Measurements from ENCODE around the gene FAM168A.

The FAM168A gene

DNA sequence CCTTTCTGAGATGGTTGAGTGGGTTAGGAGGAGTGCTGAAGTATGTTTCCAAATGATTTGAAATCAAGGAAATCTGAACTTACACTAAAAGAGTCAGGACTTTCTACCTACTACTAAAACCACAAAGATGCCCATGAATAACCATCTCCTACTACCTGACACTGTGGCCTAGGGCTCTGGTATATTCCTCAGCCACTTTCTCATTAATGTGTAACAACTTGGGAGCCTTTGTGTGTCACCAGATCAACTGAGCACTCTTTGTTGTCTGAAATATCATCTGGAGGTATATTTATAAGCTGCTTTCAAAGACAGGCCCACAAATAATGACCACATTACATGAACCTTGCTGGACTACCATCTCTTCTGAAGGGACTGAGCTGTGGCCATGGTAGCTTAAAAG, 177.8 kb downstream of the FAM168A start:
- no peak for DNase-seq

DNA sequence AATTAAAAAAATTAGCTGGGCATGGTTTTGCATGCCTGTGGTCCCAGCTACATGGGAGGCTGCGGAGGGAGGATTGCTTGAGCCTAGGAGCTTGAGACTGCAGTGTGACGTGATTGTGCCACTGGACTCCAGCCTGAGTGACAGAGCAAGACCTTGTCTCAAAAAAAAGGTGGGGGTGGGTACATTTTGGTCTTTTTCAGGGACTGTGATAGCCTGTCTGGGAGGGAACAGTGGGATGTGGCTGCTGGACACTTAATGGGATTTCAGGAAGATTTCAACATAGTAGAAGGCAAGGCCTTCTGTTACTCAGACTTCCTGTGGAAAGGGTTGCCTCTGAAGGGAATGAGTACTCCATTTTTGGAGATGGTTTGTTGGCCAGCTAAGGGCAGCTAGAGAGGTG, 181.1 kb downstream of the FAM168A start:
- no peak for DNase-seq

DNA sequence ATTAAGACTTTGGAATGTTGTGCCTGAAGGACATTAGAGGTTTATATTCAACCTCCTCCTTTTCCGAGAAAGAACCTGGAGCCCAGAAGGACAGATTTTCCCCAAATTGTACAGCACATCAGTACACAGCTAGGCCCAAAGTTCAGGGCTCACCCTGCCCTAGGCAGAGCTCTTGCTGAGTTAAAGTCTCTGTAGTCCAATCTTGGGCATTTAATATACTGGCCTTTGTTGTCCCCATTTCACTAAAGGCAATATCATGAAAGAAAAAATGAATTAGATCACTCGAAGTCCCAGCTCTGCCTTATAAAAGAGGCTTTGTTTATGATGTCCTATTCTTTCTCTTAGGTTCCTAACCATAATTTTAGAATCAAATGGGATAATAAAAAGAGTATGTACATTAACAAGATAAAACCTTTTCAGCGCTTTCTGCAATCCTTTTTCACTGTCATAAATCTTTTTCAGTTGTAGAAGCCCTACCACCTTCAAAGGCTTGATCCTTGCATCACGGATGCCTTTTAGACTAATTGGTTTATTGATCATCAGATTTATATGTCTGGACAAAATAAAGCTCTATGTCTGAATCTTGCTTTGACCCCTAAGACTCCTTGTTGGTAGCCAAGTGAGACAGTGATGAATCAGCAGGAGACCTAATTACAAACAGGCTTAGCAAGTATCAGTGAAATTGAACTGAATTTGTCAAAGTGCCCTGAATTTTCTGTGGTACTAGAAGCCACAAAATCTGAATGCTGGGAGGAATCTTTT, 181.9 kb downstream of the FAM168A start:
- no peak for DNase-seq

DNA sequence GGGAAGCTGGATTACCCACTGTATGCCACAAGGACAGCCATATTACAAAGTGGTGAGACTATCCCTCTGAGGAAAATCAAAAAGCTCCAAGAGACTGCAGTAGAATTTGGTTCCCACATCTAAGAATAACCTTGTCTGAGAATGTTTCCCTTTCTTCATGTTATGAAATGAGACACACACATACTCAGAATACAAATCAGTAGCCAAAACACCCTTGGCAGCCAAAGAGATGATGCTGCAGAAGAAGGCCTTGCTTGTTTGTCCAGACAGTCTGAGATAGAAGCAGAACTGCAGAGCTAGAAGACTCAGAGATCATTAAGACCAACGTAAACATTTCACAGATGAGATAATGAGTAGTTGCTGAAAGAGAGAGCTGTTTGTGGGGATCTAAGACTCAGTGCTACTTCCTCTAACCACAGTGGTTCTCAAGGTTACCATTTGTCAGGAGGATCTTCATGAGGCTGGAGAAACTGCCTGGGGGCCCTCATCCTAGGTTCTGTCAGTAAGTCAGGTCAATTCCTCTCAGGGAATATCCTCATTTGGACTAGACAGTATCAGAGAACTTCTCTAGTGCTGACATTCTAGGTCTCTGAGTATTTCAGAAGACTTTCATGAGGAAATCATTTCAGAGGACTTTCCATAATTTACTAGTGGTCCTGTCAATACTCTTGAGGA, 182.8 kb downstream of the FAM168A start:
- DNase-seq, result no peak

DNA sequence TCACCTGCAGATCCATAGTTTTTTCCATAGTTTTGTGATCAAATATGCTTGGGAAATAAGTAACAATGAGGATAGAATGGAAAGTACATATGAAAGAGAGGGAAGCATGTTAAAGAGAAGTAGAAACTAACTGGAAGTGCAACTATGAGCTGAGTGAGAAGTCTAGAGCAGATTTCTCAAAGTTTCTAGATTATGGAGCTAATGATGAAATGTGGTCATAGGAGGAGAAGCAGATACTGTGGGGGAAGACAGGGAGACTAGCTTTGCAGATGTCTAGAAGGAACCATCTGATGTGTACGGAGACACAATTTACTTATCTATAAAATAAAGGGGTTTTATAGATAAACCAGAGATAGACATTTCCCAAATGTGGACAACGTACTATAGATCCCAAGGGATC, 184.7 kb downstream of the FAM168A start:
- DNase-seq, result no peak

DNA sequence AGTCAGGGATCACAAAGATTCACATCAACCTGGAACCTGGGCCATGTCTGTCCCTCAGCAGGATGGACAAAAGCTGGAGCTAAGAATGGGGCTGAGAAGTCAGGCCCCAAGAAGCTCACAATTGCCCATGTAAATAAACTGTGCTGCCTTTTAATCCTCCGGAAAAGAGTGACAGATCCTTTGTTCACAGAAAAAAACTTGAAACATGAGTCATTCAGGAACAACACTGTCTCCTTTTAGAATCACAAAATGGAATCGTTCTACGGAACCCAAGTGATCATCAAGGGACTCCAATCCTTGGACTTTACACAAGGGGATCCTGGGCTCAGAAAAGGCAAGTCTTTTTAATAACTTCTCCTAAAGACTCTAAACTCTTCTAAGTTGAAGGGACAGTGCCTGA, 185.6 kb downstream of the FAM168A start:
- no peak for DNase-seq

DNA sequence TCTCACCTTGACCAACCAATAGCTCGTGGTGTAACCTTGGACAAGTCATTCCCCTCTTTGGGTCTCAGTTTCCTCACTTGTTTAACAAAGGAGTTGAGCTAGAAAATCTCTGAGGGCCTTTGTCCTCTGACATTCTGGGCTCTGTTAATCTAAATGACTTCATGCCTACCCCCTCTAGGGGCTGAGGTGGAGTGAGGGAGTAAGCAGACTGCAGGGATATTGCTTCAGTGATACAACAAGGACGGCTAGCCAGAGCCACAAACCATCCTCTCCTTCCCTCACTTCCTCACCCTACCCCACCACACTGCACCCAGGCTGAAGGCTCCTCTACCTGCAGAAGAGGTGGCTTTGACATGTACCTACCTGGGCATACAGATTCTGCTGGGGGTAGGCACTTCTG, 186.9 kb downstream of the FAM168A start:
- no peak for DNase-seq

DNA sequence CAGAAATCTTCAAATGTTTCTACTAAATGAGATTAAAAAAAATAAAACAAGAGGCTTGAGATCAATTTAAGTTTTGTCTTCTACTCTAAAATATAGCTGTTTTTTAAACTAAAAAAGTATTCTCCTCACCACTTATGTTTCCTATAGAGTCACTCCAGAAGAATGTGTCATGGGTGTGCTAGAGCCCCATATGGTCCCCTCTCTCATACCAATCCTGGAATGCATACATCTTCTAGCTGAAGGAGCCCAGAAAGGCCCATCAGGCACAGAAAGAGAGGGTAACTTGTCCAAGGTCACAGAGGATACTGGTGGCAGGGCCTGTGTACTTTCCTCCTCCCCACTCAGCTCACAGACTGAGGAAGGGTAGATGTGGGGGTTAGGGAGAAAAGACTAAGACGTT, 187.3 kb downstream of the FAM168A start:
- DNase-seq, result no peak

DNA sequence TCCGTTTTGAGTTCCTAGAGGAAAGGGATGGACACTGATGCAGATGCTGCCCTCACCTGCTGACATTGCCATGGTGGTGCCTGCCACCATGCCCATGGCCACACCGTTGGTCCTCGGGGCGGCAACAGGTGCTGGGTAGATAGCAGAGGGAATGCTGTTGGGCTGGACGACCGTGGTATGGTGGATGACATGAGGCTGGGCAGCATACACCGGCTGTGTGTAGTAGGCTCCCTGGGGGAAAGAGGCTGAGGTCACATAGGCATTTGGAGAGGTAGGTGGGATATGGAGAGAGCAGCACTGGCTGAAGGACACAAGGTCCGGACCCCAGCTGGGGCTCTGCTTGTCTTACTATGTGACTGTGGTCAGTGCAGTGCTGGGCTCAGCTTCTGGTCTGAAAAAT, 188.5 kb downstream of the FAM168A start:
- no peak for DNase-seq

DNA sequence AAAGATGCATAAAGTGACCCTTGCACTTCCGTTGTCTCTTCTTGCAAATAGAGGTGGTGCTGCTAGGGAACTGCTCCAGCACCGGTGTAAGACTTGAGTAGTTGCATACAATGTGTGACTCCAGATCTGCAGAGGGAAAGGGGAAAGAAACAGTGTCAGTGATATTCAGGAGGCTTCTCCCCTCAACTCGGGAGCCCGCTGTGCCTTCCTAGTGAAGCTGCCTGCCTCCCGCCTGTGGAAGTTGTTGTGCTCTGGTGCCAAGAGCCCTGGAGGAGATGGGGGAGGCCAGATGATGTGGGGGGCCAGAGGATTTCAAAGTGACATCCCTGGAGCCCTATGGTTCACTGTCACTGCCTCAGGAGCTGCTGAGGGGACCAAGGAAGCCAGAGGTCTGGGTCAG, 191.3 kb downstream of the FAM168A start:
- DNase-seq, result no peak

DNA sequence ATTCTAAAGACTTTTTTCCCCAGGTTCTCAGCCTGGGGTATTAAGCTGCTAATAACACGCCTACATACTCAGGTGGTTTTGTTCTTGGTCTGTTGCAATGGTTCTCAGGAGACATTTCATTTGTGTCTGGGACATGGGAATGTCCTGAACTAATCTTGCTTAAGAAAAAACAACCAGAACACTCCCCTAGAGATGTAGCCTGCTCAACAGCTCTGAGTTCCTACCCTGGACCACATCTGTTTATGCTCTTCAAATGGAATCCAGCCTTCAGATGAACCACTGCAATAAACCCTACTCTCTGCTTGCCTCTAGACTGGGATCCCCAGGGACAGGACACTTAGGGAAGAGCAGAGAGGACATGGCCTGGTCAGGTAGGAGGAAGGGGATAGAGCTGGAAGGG, 191.8 kb downstream of the FAM168A start:
- DNase-seq, result no peak

DNA sequence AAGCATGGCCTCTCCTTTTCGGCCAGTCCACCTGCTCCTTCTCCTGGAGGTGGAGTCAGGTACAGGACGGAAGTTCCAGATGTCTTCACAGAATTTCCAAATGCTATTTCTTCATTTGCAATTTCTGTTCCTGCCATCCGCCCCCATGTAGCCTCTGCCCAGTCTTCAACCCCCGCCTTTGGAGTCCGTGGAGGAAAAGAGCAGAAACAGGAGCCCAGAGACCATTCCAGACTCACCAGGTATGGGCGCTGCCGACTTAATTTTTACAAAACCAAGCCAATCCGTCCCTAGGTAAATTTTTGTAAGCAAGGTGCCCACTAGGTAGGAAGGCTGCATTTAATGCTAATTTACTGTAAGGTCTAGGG, 192.8 kb downstream of the FAM168A start:
- DNase-seq, result no peak

DNA sequence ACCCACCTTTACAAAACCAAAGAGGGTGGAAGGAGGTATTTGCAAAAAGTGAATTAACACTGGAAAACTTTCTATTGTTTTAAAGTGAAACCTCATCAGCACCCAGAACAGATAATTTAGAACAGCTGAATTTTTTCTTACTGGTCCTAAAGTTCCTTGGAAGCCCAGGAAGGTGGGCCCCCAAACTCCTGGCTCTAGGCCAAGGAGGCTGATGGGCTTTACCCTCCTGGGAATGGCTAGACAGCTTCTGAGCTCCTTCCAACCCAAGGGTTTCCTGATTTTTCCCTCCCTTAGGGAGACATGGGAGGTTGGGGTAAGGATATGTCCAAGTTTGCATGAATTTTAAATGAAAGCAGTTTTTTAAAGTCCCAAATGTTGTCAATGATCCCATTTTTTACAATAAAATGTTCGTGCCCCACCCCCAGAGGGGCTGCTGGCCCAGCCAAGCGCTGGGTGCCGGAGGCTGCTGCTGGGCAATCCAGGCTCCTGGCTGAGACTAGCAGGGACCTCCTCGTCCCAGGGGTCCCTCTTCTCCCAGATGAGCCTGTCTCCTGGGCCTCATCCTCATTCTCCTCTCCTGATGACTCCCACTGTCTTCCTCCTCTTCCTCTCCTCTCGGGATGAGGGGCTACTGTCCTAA, 193.3 kb downstream of the FAM168A start:
- no peak for DNase-seq

DNA sequence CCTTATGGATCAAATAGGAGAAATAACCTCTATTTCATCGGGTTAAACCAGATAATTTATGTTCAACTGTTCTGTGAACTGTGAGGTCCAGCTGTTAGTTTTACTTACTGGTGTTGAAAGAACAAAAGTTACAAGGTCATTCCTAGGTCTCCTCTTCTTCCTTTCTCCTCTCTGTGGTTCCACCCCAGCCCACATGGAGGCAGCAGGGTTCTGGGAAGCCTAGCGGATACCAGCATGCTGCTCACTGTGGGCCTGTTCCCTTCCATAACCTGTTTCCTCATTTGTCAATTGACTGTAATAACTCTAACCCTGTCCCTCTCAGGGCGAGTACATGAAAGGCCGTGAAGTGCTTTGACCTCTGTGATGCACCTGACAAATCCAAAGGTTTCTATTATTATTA, 193.9 kb downstream of the FAM168A start:
- DNase-seq, result peak; percentile 8 to 50

DNA sequence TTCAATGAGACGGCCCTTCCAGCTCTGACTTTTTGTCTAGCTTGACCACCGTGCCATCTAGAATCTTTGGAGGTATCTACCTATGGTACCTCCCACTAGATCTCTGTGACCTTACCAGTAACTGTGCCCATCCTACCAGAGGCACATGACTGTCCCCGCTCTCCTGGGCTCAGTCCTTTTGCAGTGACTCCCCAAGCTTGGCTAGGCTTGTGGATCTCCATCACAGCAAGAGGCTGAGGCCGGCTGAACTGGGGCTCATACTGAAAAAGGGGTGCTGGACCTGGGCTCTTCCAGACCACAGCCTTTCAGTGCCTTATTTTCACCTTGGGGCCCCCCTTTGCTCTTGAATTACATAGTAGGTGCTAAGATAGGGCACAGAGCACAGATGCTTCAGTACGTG, 194.4 kb downstream of the FAM168A start:
- DNase-seq, result peak; percentile 1 to 4

DNA sequence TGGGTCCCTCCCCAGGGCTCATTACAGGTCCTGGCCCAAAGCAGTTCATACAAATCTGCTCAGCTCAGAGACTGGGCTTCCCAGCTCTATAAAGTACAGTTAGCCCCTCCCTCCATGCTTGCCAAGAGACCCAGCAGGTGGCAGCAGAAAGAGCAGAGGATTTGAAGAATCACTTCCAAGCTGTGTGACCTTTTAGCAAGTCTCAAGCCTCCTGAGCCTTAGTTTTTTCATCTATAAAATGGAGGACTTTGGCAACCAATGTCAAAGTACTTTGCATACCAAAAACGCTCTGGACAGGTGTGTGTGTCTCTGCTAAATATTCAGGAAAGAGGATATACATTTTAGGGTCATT, 195.1 kb downstream of the FAM168A start:
- DNase-seq, result peak; percentile 30 to 36

DNA sequence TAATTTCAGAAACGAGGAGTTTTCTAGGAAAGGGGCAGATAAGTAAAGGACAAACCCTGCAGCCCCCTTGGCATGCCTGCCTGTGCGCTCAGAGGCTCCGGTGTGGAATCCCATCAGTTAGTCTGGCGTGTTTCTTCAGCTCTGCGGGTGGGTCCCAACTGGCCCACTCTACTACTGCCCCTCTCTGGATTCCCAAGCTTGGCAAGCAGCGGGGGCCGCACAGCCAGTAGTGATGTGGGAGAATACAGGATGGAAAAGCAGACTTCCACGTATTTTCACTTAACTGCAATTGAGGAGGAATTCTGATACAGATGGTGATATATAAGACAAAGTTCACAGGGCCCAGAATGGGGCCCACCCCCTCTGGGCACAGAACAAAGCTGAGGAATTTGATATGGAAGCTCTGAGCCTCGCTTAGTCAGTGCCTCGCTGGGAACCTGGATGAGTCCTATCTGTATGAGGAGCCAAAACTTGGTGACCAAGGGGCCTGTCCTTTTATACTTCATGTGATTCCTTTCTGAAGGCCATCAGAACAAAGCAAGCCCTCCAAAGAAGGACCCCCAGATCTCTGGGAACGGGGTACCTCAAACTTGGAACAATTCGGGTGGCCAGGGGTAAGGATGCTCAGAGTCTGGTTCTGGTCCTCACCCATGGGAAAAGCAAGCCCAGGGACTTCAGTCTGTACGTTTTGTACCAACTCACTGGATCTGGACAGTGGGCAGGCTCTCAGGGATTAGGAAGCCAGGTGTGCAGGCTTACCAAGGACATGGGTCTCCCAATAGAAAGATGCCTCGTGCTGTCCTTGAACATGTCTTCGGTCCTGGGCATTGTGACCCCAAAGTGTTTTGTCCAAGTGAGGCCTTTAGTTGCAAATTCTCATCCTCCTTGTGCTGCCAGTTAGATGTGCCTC, 195.7 kb downstream of the FAM168A start:
- DNase-seq, result peak; percentile 2 to 7

DNA sequence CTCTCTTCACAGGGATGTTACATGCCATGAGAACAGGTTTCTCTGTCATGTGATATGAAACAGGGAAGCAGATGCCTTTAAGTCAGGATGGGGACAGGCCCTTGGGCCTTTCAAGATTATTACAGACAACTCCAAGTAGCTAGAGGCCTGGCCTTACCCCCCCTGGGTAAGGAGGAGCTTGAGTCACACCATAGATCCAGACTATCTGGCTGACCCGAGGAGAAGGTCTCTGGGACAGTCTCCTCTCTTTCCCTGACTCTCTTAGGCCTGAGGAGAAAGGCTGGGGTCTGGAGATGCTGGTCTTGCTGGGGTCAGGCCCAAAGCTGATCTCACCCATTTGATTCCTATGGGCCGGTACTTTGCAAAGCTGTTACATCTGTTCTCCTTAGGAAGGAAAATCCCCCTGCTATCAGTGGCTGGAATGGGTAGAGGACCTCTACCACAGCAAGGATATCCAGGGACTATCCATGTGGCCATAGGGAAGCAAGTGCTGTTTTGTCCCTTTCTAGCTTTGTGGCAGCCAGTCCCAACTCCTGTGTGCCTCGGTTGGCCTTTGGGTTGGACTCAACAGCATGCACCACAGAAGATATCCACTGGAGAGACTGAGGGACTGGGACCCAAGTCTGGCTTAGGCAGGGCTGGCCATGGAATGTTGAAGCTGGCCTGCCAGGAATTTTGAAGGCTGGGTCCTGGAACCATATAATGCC, 196.5 kb downstream of the FAM168A start:
- peak in 1 of 2 donors; percentile 4 for DNase-seq

DNA sequence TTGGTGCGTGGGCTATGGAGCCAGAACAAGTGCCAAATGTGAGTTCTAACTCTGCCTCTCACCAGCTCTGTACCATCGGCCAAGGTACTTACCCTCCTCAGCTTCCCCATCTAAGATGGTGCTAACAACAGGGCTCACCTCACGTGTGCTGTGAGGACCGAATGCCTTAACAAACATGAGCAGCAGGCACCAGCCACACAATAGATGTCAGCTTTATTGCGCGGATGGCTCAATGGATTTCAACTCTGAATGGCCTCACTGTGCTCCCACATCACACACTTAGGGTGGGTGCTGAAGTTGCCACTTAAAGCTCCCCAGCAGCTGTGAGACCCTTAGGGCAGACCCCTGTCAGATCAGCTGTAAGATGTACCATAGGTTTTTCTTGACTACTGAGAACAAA, 197.6 kb downstream of the FAM168A start:
- DNase-seq, result peak in 1 of 2 donors; percentile 4

DNA sequence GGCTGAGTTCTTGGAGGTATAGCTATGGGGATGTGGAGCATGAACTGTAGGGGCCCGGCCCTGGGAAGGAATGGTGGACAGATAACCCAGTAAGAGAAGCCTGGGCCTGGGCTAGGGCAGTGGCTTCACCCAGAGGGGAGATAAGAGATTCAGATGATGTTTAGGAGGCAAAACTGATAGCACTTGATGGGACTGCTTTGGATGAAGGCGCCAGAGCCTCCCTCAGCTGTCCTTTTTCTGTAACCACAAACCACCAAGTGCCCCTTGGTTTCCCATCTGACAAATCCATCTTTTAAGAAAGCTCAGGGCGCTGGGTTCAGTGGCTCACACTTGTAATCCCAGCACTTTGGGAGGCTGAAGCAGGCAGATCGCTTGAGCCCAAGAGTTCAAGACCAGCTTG, 198.3 kb downstream of the FAM168A start:
- DNase-seq, result no peak

DNA sequence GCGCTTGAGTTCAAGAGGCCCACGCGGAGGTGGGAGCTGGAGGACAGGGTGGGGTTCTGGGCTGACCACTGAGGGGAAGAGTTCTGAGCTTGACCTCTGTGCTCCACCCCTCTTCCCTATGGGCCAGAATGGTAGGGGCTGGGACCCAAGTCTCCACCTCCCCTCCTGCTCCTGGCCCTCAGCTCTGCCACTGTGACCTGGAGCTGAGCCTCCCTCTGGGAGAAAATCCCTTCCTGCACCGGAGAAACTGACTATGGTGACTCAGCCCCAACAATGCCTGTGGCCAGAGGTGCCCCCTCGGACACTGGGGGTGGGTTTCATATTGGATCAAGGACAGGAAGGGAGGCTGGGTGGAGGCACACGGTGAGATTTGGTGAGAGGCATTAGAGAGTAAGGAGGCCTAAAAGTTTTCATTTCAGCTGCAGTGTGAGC, 198.7 kb downstream of the FAM168A start:
- no peak for DNase-seq

DNA sequence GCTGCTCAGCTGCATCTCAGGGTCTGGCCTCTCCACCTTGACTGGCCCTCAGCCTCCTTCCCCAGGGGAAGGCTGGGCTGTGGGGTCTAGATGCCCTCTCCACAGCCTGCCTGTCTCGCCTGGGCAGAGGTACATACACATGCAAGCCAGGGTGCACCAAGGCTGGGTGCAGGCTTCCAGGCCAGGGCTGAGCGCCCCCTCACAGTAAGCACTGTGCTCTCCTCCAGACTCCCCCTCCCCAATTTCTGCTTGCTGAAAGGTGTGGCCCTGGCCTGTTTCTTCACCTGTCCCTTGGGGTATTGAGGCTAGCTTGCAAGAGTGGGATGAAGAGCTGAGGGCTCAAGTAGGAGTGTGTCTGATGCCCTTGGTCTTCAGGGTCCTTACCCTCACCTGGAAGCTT, 199.2 kb downstream of the FAM168A start:
- DNase-seq, result peak in 1 of 2 donors; percentile 22

DNA sequence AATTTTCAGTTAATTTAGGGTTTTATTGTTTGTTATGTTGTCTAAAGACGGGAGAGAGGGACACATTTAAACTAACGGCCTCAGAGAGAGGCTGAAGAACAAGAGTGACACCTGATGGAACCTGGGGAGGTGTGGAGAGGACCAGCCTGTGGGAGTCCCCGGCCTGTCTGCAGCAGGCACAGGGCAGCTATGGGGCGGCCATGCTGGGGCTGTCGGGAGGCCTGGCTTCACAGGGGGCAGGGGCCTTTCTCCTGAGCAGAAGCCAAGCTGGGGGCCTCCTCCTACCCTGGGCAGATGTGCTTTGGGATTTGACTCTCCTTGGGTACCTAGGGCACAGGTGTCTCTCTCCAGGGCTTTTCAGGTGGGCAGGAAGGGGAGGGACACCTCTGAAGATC, 199.8 kb downstream of the FAM168A start:
- no peak for DNase-seq

Data from CD4-positive, alpha-beta T cell treated with Interleukin-1 beta for 1 hour (primary cell).